HUES64 (cell line): Measurements from ENCODE around the gene LRRC4C.
"Not testable (repeated sequence)": the region's sequence is repeated elsewhere in the genome, so short reads cannot be mapped to it uniquely, and the experiment has no call there.

Experiments used
- H3K27ac ChIP-seq: 2 replicates; pipeline ENCODE4 v1.7.0; 2013; ENCODE audit warnings: low read depth, low read length, inconsistent platforms
- H3K27me3 ChIP-seq: 2 replicates; pipeline ENCODE4 v1.6.1; 2013; ENCODE audit warnings: mild to moderate bottlenecking, low read length; ENCODE audit not compliant: insufficient read depth
- H3K36me3 ChIP-seq: 2 replicates; pipeline ENCODE4 v1.6.1; 2013; ENCODE audit warnings: mild to moderate bottlenecking, low read length; ENCODE audit not compliant: insufficient read depth
- H3K4me1 ChIP-seq: 2 replicates; pipeline ENCODE4 v1.6.1; 2013; ENCODE audit warnings: mild to moderate bottlenecking, low read length, moderate library complexity; ENCODE audit not compliant: insufficient read depth
- H3K4me3 ChIP-seq: 2 replicates; pipeline ENCODE4 v1.5.1; 2013; ENCODE audit warnings: mild to moderate bottlenecking, low read length, moderate library complexity
- H3K9ac ChIP-seq: 2 replicates; pipeline ENCODE4 v1.6.1; 2013; ENCODE audit warnings: mild to moderate bottlenecking, low read depth, low read length
- H3K9me3 ChIP-seq: 2 replicates; pipeline ENCODE4 v1.6.1; 2013; ENCODE audit warnings: low read depth, low read length; ENCODE audit not compliant: insufficient read depth
- WGBS: fragments of 150-250, 120-280 bp; methylation state at CpG from one replicate; pipeline ENCODE4 v1.1.7; 2013; ENCODE audit warnings: missing lambda C conversion rate; 5-methylcytosine and 5-hydroxymethylcytosine counted together

Gene LRRC4C

DNA sequence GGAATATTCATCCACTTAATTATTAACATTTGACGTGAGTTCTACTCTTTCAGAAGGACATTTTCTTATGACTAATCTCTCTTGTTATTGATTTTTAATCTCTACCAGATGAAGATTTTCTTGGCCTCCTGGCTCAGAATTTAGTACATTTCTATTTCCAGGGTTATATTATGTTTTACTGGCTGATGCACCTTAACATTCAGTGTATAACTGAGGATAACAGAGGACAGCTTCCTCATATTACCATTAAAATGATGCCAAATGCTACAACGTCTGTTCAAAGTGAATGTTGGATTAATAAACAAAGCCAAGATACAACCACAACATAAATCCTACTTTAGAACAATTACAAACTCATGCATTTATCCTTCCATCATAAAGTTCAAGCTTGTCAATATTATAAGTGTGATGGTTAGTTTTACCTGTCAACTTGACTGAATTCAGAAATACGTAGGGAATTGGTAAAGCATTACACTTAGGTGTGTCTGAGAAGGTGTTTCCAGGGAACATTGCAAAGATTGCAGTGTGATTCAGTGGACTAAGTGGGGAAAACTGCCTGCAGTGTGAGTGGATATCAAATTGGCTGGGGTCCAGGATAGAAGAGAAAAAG, 485.2 kb downstream of the LRRC4C start:
- Histone ChIP-seq H3K4me3 (no peak overlapping the region), H3K4me1 (no peaks in the 10 kb centered on the region), H3K27ac (no peak overlapping the region), H3K9ac (no peak overlapping the region), H3K9me3 (0 out of 2 replicates have a peak, but pooled peaks cover 14% of the 10 kb centered on the region), H3K36me3 (no peaks in the 10 kb centered on the region), H3K27me3 (no peaks in the 10 kb centered on the region)
- 91% methylated on average over 3 of the region's 3 CpGs for WGBS

DNA sequence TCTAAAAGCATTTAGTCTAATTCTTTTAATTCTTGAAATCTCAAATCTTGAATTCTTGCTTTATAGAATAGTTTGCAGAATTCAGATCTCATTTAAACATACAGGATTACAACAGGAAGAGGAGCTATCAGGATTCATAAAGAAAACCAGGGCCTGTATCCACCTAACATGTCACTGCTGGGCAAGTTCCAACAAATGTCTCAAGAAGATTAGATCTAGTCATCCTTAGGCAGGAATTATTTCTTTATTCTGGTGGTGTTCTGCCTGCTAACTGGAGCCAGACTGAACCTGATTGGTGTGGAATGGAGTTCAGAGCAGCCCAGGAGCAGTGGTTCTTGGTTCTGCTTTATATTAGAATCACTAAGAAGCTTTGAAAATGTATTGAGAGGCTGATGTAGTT, 500.7 kb downstream of the LRRC4C start:
- H3K4me1 ChIP-seq: no peaks in the 10 kb centered on the region
- no peak overlapping the region for H3K4me3 ChIP-seq
- no peak overlapping the region for H3K27ac ChIP-seq
- no peak overlapping the region for H3K9ac ChIP-seq
- H3K27me3 ChIP-seq: no peaks in the 10 kb centered on the region
- no peaks in the 10 kb centered on the region for H3K36me3 ChIP-seq
- no peaks in the 10 kb centered on the region for H3K9me3 ChIP-seq

DNA sequence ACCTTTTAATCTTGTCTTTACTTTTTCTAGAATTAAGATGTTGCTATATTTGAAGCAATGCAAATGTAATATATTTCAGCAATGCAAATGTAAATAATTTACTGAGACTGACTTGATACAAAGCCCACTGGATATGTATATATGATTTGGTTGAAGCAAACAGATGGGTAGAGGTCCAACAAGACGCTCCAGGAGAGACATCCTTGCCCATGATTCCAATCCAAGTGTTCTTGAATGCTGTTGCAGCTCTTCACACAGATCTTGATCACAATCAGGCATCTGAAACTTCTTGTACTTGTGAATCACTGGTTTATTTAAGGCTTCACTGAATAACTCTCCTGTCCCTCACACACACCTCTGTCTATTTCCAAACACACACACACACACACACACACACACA, 507.0 kb downstream of the LRRC4C start:
- Histone ChIP-seq H3K36me3 (no peaks in the 10 kb centered on the region), H3K27me3 (no peaks in the 10 kb centered on the region), H3K4me1 (no peaks in the 10 kb centered on the region), H3K4me3 (no peak overlapping the region), H3K9me3 (no peaks in the 10 kb centered on the region), H3K9ac (no peak overlapping the region), H3K27ac (no peak overlapping the region)
- 97% methylated on average over 1 of the region's 1 CpG for WGBS

DNA sequence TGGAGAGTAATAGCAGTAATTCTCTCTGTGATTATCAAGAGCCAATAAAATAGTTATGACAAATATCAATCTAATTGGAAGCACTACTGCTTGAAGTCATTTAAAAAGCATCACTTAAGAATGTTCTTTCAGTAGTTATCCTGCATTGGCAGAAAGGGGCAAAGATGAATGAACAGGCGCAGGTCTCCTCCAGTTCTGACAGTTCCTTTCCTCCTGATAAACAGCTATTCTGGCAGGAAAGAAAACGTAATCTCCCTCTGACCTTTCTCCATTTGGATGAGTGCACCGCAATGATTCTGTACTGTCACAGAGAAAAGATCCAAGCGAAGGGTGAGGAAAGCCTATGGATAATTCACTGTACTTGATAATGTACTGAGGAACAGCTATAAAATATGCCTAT, 521.5 kb downstream of the LRRC4C start:
- H3K4me1 ChIP-seq: no peaks in the 10 kb centered on the region
- 98% methylated on average over 4 of the region's 4 CpGs for WGBS
- no peak overlapping the region for H3K9ac ChIP-seq
- no peaks in the 10 kb centered on the region for H3K36me3 ChIP-seq
- H3K9me3 ChIP-seq: no peaks in the 10 kb centered on the region
- no peak overlapping the region for H3K4me3 ChIP-seq
- H3K27ac ChIP-seq: no peak overlapping the region
- H3K27me3 ChIP-seq: no peaks in the 10 kb centered on the region

DNA sequence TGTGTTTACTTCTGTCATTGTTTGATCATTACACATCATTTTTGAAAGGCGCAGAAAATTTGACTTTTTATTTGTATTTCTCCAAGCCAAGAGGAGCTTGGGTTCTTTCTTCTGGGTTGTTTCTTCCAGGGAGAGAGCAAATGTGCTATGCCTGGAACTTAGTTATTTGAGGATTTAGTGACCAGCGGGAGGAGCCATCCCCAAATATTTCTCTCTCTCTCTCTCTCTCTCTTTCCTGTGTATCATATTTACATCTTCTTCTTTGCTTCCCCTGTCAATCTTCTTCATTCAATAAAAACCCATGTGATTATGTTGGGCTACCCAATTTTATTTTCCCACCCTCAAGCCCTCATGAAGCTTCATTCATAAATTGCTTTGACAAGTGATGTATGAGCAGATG, 534.5 kb downstream of the LRRC4C start:
- H3K27me3 ChIP-seq: no peaks in the 10 kb centered on the region
- H3K27ac ChIP-seq: no peak overlapping the region
- no peaks in the 10 kb centered on the region for H3K4me1 ChIP-seq
- H3K4me3 ChIP-seq: no peak overlapping the region
- 82% methylated on average over 1 of the region's 2 CpGs for WGBS
- H3K36me3 ChIP-seq: no peaks in the 10 kb centered on the region
- H3K9me3 ChIP-seq: no peaks in the 10 kb centered on the region
- H3K9ac ChIP-seq: no peak overlapping the region

DNA sequence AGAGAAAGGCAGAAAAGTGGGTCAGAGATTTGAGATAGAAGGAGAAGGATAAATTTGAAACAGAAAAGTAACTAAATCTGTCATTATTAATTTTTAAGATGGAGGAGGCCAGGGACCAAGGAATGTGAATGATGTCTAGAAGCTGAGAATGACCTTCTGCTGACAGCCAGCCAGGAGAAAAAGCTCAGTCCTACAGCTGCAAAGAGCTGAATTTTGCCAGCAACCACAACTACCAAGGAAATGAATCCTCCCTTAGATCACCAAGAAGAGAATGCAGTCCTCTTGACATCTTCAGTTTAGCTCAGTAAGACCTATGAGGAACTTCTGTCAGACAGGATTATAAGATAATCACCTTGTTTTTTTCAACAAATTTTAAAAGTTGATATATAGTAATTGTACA, 538.2 kb downstream of the LRRC4C start:
- H3K36me3 ChIP-seq: no peaks in the 10 kb centered on the region
- no peaks in the 10 kb centered on the region for H3K9me3 ChIP-seq
- H3K27me3 ChIP-seq: no peaks in the 10 kb centered on the region
- H3K9ac ChIP-seq: no peak overlapping the region
- H3K27ac ChIP-seq: no peak overlapping the region
- H3K4me1 ChIP-seq: no peaks in the 10 kb centered on the region
- no peak overlapping the region for H3K4me3 ChIP-seq

DNA sequence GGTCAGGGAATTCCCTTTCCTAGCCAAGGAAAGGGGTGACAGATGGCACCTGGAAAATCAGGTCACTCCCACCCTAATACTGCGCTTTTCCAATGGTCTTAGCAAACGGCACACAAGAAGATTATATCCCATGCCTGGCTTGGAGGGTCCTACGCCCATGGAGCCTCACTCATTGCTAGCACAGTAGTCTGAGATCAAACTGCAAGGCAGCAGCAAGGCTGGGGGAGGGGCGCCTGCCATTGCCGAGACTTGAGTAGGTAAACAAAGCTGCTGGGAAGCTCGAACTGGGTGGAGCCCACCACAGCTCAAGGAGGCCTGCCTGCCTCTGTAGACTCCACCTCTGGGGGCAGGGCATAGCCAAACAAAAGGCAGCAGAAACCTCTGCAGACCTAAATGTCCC, 548.7 kb downstream of the LRRC4C start:
- not testable (repeated sequence) for H3K9ac ChIP-seq, H3K4me1 ChIP-seq, H3K27me3 ChIP-seq, H3K36me3 ChIP-seq, H3K27ac ChIP-seq, H3K9me3 ChIP-seq, H3K4me3 ChIP-seq
- WGBS: 89% methylated on average over 6 of the region's 6 CpGs

DNA sequence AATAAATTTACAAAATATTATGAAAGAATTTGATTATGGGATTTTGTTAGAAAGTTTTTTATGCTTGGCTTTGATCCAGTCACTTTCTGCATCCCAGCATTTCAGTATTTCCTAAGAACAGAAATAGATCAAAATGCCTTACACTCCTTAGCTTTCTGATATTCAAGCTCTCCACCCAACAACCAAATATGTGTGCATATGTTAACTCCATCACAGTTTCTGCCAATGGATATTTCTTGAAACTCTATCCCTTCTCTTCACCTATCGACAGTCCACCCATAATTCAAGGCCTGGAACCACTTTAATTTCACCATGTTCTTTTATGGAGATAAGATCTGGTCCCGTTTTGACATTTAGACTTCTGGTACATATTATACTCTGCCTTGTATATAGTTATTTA, 565.0 kb downstream of the LRRC4C start:
- Histone ChIP-seq H3K27me3 (no peaks in the 10 kb centered on the region), H3K36me3 (no peaks in the 10 kb centered on the region), H3K4me3 (no peak overlapping the region), H3K4me1 (no peaks in the 10 kb centered on the region), H3K9me3 (no peaks in the 10 kb centered on the region), H3K9ac (no peak overlapping the region), H3K27ac (no peak overlapping the region)
- 92% methylated on average over 1 of the region's 2 CpGs for WGBS

DNA sequence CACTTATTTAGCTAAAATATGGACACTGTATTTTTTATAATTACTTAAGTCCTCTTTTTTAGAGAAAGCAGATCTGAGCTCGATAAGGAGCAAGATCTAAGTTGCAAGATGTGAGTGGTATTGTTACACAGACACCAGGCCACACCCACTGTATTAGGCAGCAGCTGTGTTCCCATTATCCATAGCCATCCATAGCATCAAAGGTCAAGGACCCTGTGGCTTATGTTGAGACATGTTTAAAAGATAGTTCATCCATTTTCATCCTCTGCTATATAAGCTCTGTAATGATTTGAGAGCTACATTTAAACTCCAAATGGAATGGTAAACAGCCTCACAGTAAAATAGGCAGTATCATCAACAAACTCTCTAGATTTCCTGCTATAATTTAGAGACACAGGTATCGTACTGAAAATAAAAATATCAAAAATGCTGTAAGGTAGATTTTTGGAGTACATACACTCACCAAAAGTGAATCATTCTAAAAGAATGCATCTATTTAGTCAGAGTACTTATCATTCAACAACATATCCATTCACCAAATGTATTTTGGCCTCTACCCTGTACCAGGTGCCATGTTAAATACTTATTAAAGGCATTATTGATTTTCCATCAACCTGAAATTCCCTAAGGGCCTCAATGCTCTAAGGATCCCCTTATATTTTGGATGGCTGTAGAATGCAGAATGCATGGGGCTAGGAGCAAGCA, 574.0 kb downstream of the LRRC4C start:
- Histone ChIP-seq H3K36me3 (no peaks in the 10 kb centered on the region), H3K4me3 (no peak overlapping the region), H3K27ac (no peak overlapping the region), H3K9ac (no peak overlapping the region), H3K9me3 (no peaks in the 10 kb centered on the region), H3K27me3 (no peaks in the 10 kb centered on the region), H3K4me1 (no peaks in the 10 kb centered on the region)
- WGBS: no CpG with 5 or more reads among the region's 2 CpGs

DNA sequence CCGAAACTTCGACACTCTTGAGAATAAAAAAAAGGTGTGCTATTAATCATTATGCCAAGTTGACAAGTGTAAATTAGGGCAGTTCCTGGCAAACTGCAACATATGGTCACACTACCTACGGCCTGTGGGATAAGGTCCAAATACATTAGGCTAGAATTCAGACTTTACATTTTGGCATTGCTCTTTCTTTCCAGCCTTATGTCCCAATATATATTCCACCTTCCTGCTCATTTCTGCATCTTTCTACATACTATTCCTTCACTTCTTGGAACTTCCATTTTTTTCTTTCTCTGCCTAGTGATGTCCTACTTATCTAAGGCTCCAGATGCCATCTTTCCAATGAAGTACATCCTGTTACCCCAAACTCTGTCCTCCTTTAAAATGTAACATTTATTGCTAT, 577.2 kb downstream of the LRRC4C start:
- Histone ChIP-seq H3K36me3 (no peaks in the 10 kb centered on the region), H3K27ac (no peak overlapping the region), H3K27me3 (no peaks in the 10 kb centered on the region), H3K4me3 (no peak overlapping the region), H3K9me3 (no peaks in the 10 kb centered on the region), H3K4me1 (no peaks in the 10 kb centered on the region), H3K9ac (no peak overlapping the region)
- 95% methylated on average over 3 of the region's 3 CpGs for WGBS

DNA sequence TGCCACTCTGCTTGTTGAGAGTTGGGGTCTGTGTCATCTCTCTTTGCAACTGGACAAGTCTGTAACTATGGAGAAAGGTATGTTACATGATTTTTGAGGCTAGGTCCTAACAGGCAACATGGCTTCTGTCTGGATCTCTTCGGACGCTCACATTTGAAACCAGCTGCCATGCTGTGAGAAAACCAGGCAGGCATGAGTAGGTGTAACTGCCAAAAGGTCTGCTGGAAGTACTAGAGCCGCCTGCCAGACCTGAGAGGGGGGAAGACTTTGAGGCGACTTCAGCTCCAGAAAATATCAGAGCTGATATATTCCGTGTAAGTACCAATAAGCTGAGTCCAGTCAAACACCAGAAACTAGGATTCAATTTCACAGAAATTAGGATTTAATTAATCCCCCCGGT, 579.5 kb downstream of the LRRC4C start:
- H3K27ac ChIP-seq: no peak overlapping the region
- no peaks in the 10 kb centered on the region for H3K36me3 ChIP-seq
- H3K9me3 ChIP-seq: no peaks in the 10 kb centered on the region
- H3K27me3 ChIP-seq: no peaks in the 10 kb centered on the region
- no peaks in the 10 kb centered on the region for H3K4me1 ChIP-seq
- no peak overlapping the region for H3K4me3 ChIP-seq
- H3K9ac ChIP-seq: no peak overlapping the region
- WGBS: 92% methylated on average over 6 of the region's 6 CpGs

DNA sequence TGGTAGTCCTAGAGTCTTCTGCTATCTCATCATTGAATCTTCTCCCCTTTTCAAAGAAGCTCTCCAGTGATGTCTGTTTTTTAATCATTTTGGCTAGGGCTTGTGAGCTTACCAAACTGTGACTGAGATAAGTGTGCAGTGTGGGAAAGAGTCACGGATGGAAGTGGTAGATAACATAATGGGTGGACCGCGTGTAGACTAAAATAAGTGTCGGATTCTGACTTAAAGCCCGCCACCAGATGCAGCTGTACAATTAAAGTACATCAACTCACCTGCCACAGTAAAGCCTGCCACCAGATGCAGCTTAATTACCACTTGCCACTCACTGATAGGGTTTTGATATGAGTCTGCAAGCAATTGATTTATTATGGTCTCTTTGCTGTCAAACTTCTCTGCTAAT, 581.5 kb downstream of the LRRC4C start:
- 96% methylated on average over 5 of the region's 5 CpGs for WGBS
- Histone ChIP-seq H3K27me3 (no peaks in the 10 kb centered on the region), H3K4me1 (no peaks in the 10 kb centered on the region), H3K4me3 (no peak overlapping the region), H3K9me3 (no peaks in the 10 kb centered on the region), H3K27ac (no peak overlapping the region), H3K36me3 (no peaks in the 10 kb centered on the region), H3K9ac (no peak overlapping the region)
